Measurements from ENCODE around the gene FOXO4.
A peak's percentile ranks its signal among the peaks of the same experiment; 100 is the strongest.

Gene FOXO4

GRCh38 chrX:71100581-71101505, 5.2 kb downstream of the FOXO4 start:
- DNase-seq (ENCODE audit: low read depth), result no peak

- no peak for DNase-seq (ENCODE audit: low read depth)
Observed at GRCh38 chrX:71102292-71102691, 6.6 kb downstream of the FOXO4 start.

- peak; percentile 45 for DNase-seq (ENCODE audit: low read depth)
Observed at GRCh38 chrX:71103110-71103983, 7.7 kb downstream of the FOXO4 start.

GRCh38 chrX:71105628-71106027, 10.0 kb downstream of the FOXO4 start:
- no peak for DNase-seq (ENCODE audit: low read depth)

GRCh38 chrX:71106427-71106826, 10.8 kb downstream of the FOXO4 start, which contains the start of gene CXorf65:
CXorf65 (minus strand) TSS chrX:71106740; CDS start chrX:71106556, 184 bp downstream.
- no peak for DNase-seq (ENCODE audit: low read depth)

GRCh38 chrX:71107245-71107644, 11.6 kb downstream of the FOXO4 start:
- no peak for DNase-seq (ENCODE audit: low read depth)

- no peak for DNase-seq (ENCODE audit: low read depth)
Observed at GRCh38 chrX:71107762-71108360, 12.2 kb downstream of the FOXO4 start.

- no peak for DNase-seq (ENCODE audit: low read depth)
Observed at GRCh38 chrX:71109051-71109450, 13.4 kb downstream of the FOXO4 start.

- peak; percentile 65 for DNase-seq (ENCODE audit: low read depth)
Observed at GRCh38 chrX:71111141-71111843, 15.6 kb downstream of the FOXO4 start, which contains the start of gene IL2RG. IL2RG (minus strand) TSS chrX:71111577; CDS start chrX:71111539, 38 bp downstream.

- DNase-seq (ENCODE audit: low read depth), result no peak
Observed at GRCh38 chrX:71111921-71112431, 16.3 kb downstream of the FOXO4 start.

- DNase-seq (ENCODE audit: low read depth), result no peak
Observed at GRCh38 chrX:71117358-71117757, 21.7 kb downstream of the FOXO4 start.

GRCh38 chrX:71118032-71118984, 22.7 kb downstream of the FOXO4 start, which contains the start of gene MED12:
MED12 (plus strand) TSS chrX:71118596; CDS start chrX:71118755, 159 bp downstream.
- peak; percentile 65 for DNase-seq (ENCODE audit: low read depth)

- no peak for DNase-seq (ENCODE audit: low read depth)
Observed at GRCh38 chrX:71118985-71119535, 23.4 kb downstream of the FOXO4 start.

- DNase-seq (ENCODE audit: low read depth), result no peak
Observed at GRCh38 chrX:71128166-71128833, 32.6 kb downstream of the FOXO4 start.

- peak; percentile 59 for DNase-seq (ENCODE audit: low read depth)
Observed at GRCh38 chrX:71128915-71129765, 33.5 kb downstream of the FOXO4 start.

- no peak for DNase-seq (ENCODE audit: low read depth)
Observed at GRCh38 chrX:71131510-71131909, 35.9 kb downstream of the FOXO4 start.

- no peak for DNase-seq (ENCODE audit: low read depth)
Observed at GRCh38 chrX:71140440-71140839, 44.8 kb downstream of the FOXO4 start.

- no peak for DNase-seq (ENCODE audit: low read depth)
Observed at GRCh38 chrX:71143508-71143907, 47.9 kb downstream of the FOXO4 start.

All from stimulated activated CD8-positive, alpha-beta memory T cell treated with anti-CD3 and anti-CD28 coated beads, Interleukin-12 subunit alpha, Interleukin-12 subunit beta, amount 100 ng/mL, for 4 hours (primary cell).